Neural crest cell (in vitro differentiated cells): ENCODE data around the gene MESD. TPM values are rescaled to one million over a fixed set of nuclear protein-coding genes. Genes with fewer than 3 reads are reported as not detected.
"Not testable (repeated sequence)": the region's sequence is repeated elsewhere in the genome, so short reads cannot be mapped to it uniquely, and the experiment has no call there.

ENCODE experiments used
- DNase-seq: peaks from one replicate; pipeline ENCODE4 v3.0.0; 2021; ENCODE audit warnings: low read depth, mixed read lengths, low spot score
- H3K27ac Mint-ChIP-seq: one replicate; pipeline ENCODE4 v1.8.0; 2021; ENCODE audit warnings: mild to moderate bottlenecking, mixed read lengths; ENCODE audit not compliant: unreplicated experiment
- H3K27me3 Mint-ChIP-seq: 2 replicates; pipeline ENCODE4 v1.8.0; 2021; ENCODE audit warnings: low read depth, mild to moderate bottlenecking, mixed read lengths
- H3K36me3 Mint-ChIP-seq: 2 replicates; pipeline ENCODE4 v1.8.0; 2021; ENCODE audit warnings: low read depth, mild to moderate bottlenecking, mixed read lengths
- H3K4me1 Mint-ChIP-seq: 2 replicates; pipeline ENCODE4 v1.8.0; 2021; ENCODE audit warnings: mixed read lengths
- H3K4me3 Mint-ChIP-seq: one replicate; pipeline ENCODE4 v1.8.0; 2021; ENCODE audit warnings: mild to moderate bottlenecking, mixed read lengths
- H3K9me3 Mint-ChIP-seq: 2 replicates; pipeline ENCODE4 v1.8.0; 2021; ENCODE audit warnings: mixed read lengths
- CTCF ChIP-seq: fragments of 200-600 bp; sonication (generic); conservative IDR thresholded peaks from 2 replicates; pipeline ENCODE4 v1.5.0; 2021; ENCODE audit warnings: antibody characterized with exemption, mild to moderate bottlenecking
- total RNA-seq: library from RNA; stranded (reverse); gene quantifications from 2 replicates; pipeline ENCODE4 v1.2.1, GENCODE V29; 2021

Gene MESD
- total RNA-seq, 1 donor from 2014 or later = 30.7 TPM

- Mint-ChIP-seq H3K27ac (no peak overlapping the region), H3K4me3 (no peak overlapping the region), H3K27me3 (no peaks in the 10 kb centered on the region), H3K9me3 (peaks cover 2% of the 10 kb centered on the region), H3K36me3 (peaks cover 12% of the 10 kb centered on the region), H3K4me1 (peaks cover 12% of the 10 kb centered on the region)
- no peak for TF ChIP-seq CTCF
- DNase-seq = no peak
Measured at GRCh38 chr15:80969316-80969715, 20.3 kb downstream of the MESD start.

GRCh38 chr15:80967991-80968510, 21.6 kb downstream of the MESD start:
- Mint-ChIP-seq H3K4me3 (no peak overlapping the region), H3K27ac (no peak overlapping the region), H3K9me3 (peaks cover 3% of the 10 kb centered on the region), H3K36me3 (peaks cover 18% of the 10 kb centered on the region), H3K4me1 (peaks cover 4% of the 10 kb centered on the region), H3K27me3 (no peaks in the 10 kb centered on the region)
- DNase-seq = no peak
- no peak for TF ChIP-seq CTCF

GRCh38 chr15:80967451-80967850, 22.2 kb downstream of the MESD start:
- Mint-ChIP-seq H3K4me3 (no peak overlapping the region), H3K4me1 (peaks cover 4% of the 10 kb centered on the region), H3K27ac (no peak overlapping the region), H3K27me3 (no peaks in the 10 kb centered on the region), H3K9me3 (peaks cover 3% of the 10 kb centered on the region), H3K36me3 (peaks cover 19% of the 10 kb centered on the region)
- DNase-seq = no peak
- no peak for TF ChIP-seq CTCF

GRCh38 chr15:80966431-80967197, 23.0 kb downstream of the MESD start:
- Mint-ChIP-seq H3K4me1 (peaks cover 4% of the 10 kb centered on the region), H3K36me3 (peaks cover 20% of the 10 kb centered on the region), H3K27ac (no peak overlapping the region), H3K4me3 (no peak overlapping the region), H3K27me3 (no peaks in the 10 kb centered on the region), H3K9me3 (peaks cover 3% of the 10 kb centered on the region)
- no peak for DNase-seq
- TF ChIP-seq CTCF = no peak

- H3K27ac Mint-ChIP-seq, H3K4me3 Mint-ChIP-seq, H3K27me3 Mint-ChIP-seq, H3K9me3 Mint-ChIP-seq, H3K4me1 Mint-ChIP-seq, DNase-seq: not testable (repeated sequence)
- H3K36me3 Mint-ChIP-seq = peaks cover 20% of the 10 kb centered on the region
Measured at GRCh38 chr15:80965454-80965853, 24.2 kb downstream of the MESD start.

- DNase-seq = no peak
- H3K27ac Mint-ChIP-seq = no peak overlapping the region
- no peaks in the 10 kb centered on the region for H3K9me3 Mint-ChIP-seq
- H3K36me3 Mint-ChIP-seq = peaks cover 12% of the 10 kb centered on the region
- H3K27me3 Mint-ChIP-seq = no peaks in the 10 kb centered on the region
- H3K4me3 Mint-ChIP-seq = no peak overlapping the region
- TF ChIP-seq CTCF = no peak
- peaks cover 33% of the 10 kb centered on the region for H3K4me1 Mint-ChIP-seq
Measured at GRCh38 chr15:80958818-80959495, 30.7 kb downstream of the MESD start.
